ENCODE results near the gene VSTM1. TPM values are rescaled to one million over a fixed set of nuclear protein-coding genes. Genes with fewer than 3 reads are reported as not detected.

Gene VSTM1
- total RNA-seq, 1 experiment from 2014 or later, result not detected

- H4K20me1 ChIP-seq (ENCODE audit: control insufficient read depth, insufficient read depth, insufficient read length), result no peaks in the 10 kb centered on the region
- no peak overlapping the region for H2BK12ac ChIP-seq (ENCODE audit: insufficient read length, low read depth, low read length)
- no peak overlapping the region for H3K23ac ChIP-seq (ENCODE audit: insufficient read length, low read depth, low read length)
- H3K4ac ChIP-seq (ENCODE audit: low read depth, low read length), result no peak overlapping the region
- H3K79me2 ChIP-seq (ENCODE audit: insufficient read depth, low read length), result no peaks in the 10 kb centered on the region
- no peak overlapping the region for H2BK15ac ChIP-seq (ENCODE audit: low read depth, low read length)
- H3K27ac ChIP-seq (ENCODE audit: insufficient read length, low read depth, low read length), result no peak overlapping the region
- no peaks in the 10 kb centered on the region for H3K79me1 ChIP-seq (ENCODE audit: insufficient read depth, low read depth, low read length, poor library complexity, severe bottlenecking)
- no peak overlapping the region for H3K4me2 ChIP-seq (ENCODE audit: insufficient read depth, insufficient read length, low read length)
- Mint-ChIP-seq H3K4me1 (peaks cover 23 to 24% of the 10 kb centered on the region in 2 experiments), H3K9me3 (peaks cover 0 to 3% of the 10 kb centered on the region in 2 experiments; a peak in 1 of 5 replicates), H3K27ac (peak overlapping the region in 2 of 3 experiments; percentile 1 to 10; a peak in 4 of 7 replicates), H3K27me3 (ENCODE audit: low read depth) (no peaks in the 10 kb centered on the region; the same call in 1 of the 2 replicates), H3K4me3 (peak overlapping the region in 1 of 2 experiments; percentile 5; a peak in 1 of 5 replicates), H3K36me3 (ENCODE audit: insufficient read depth in 1 of 3, low read depth in 3 of 3) (peaks cover 0 to 3% (median 0%) of the 10 kb centered on the region in 3 experiments; a peak in 2 of 7 replicates)
- WGBS (ENCODE audit: extremely low coverage, insufficient read length, low lambda C conversion rate), result no CpG with 5 or more reads among the region's 9 CpGs
- no peak overlapping the region for H3T11ph ChIP-seq (ENCODE audit: low read length)
- TF ChIP-seq CTCF (conservative IDR thresholded peaks at IDR 0.05), result peak; percentile 75
- H3K9ac ChIP-seq (ENCODE audit: extremely low read depth, insufficient read length, low read length), result no peak overlapping the region
- H4K8ac ChIP-seq (replicated peaks; ENCODE audit: insufficient read length, low read depth, low read length), result no peak overlapping the region
- H3K27me3 ChIP-seq (ENCODE audit: insufficient read depth, low read length), result no peaks in the 10 kb centered on the region
- peaks cover 3% of the 10 kb centered on the region for H3K4me1 ChIP-seq (ENCODE audit: insufficient read depth, low read length)
- H3K18ac ChIP-seq (ENCODE audit: insufficient read length, low read depth, low read length), result no peak overlapping the region
- H3K23me2 ChIP-seq (ENCODE audit: insufficient read length, low read depth, low read length, poor library complexity, severe bottlenecking), result no peaks in the 10 kb centered on the region
- H3K14ac ChIP-seq (ENCODE audit: insufficient read depth, low read length), result no peak overlapping the region; the same call in 1 of the 2 replicates
- H2AK5ac ChIP-seq (ENCODE audit: insufficient read length, low read length), result no peak overlapping the region
- H3K56ac ChIP-seq (ENCODE audit: insufficient read length, low read depth, low read length), result no peak overlapping the region
- no peak overlapping the region for H2AFZ ChIP-seq (ENCODE audit: low read length)
- H2BK20ac ChIP-seq (ENCODE audit: low read depth, low read length, poor library complexity, severe bottlenecking), result no peak overlapping the region
- DNase-seq, result peak; percentile 90
- no peak overlapping the region for H2BK5ac ChIP-seq (ENCODE audit: insufficient read length, low read length)
- no peak overlapping the region for H4K91ac ChIP-seq (ENCODE audit: insufficient read length, low read depth, low read length)
- no peaks in the 10 kb centered on the region for H3K9me3 ChIP-seq (ENCODE audit: control insufficient read depth, low read depth, low read length)
- no peak overlapping the region for H4K5ac ChIP-seq (ENCODE audit: insufficient read length, low read depth, low read length)
- no peak overlapping the region for H2BK120ac ChIP-seq (ENCODE audit: low read depth, low read length, poor library complexity, severe bottlenecking)
Observed at GRCh38 chr19:54029930-54030490, 33.7 kb downstream of the VSTM1 start.
